Endothelial cell of umbilical vein (primary cell): ENCODE measurements around the gene PNMA1. TPM values are rescaled to one million over a fixed set of nuclear protein-coding genes. Genes with fewer than 3 reads are reported as not detected.

Experiments
- BruUV-seq: library from RNA; stranded (reverse); fragments of 400-500 nt; replicated peaks from 2 replicates; lab custom pipeline; 2021; lab: Mats Ljungman, UMichigan
- CTCF ChIA-PET: fragments of 300-600, 350-600 bp; sonication (Branson Sonifier 250); formaldehyde crosslinking; loops from one replicate; lab custom pipeline; 2021; ENCODE audit warnings: antibody characterized with exemption, inconsistent platforms; lab: Charles Lee
- POLR2A ChIA-PET: fragments of 300-600, 350-600 bp; sonication (Branson Sonifier 250); formaldehyde crosslinking; loops from one replicate; lab custom pipeline; 2021; ENCODE audit warnings: antibody characterized with exemption, inconsistent platforms; lab: Charles Lee
- DNase-seq: peaks from one replicate; pipeline ENCODE4 v3.0.0-alpha.2; 2011; ENCODE audit warnings: low read depth, low spot score
- FAIRE-seq: peaks from 2 replicates; lab custom pipeline; 2011; peaks lifted over from hg19 to GRCh38; lab: Jason Lieb, UNC
- H2AFZ ChIP-seq: 2 replicates; pipeline ENCODE4 v1.6.0; 2012; ENCODE audit warnings: low read depth, low read length, control low read depth, inconsistent platforms
- H3K27ac ChIP-seq: 2 replicates; pipeline ENCODE4 v1.5.1; 2011; ENCODE audit warnings: low read depth, mild to moderate bottlenecking, control low read depth, low read length, moderate library complexity; ENCODE audit not compliant: insufficient read depth
- H3K27me3 ChIP-seq, 2 experiments: 2 replicates each; pipeline versions ENCODE4 v1.6.0 to v1.6.1; 2011; ENCODE audit warnings: low read length in 2 of 2, mixed read lengths in 1 of 2; ENCODE audit not compliant: control insufficient read depth in 2 of 2, insufficient read depth in 2 of 2
- H3K36me3 ChIP-seq, 2 experiments: 2 replicates in 1 of 2; 3 replicates in 1 of 2; pipeline ENCODE4 v1.5.1; 2011; ENCODE audit warnings: low read length in 2 of 2, mild to moderate bottlenecking in 1 of 2, moderate library complexity in 1 of 2; ENCODE audit not compliant: control insufficient read depth in 2 of 2, insufficient read depth in 2 of 2; ENCODE audit errors: extremely low read depth in 1 of 2
- H3K4me1 ChIP-seq: 3 replicates; pipeline ENCODE4 v1.5.1; 2011; ENCODE audit warnings: mild to moderate bottlenecking, low read length; ENCODE audit not compliant: control insufficient read depth, insufficient read depth; ENCODE audit errors: extremely low read depth
- H3K4me2 ChIP-seq: 2 replicates; pipeline ENCODE4 v1.6.1; 2011; ENCODE audit warnings: low read length, control low read depth, mixed read lengths; ENCODE audit not compliant: insufficient read depth
- H3K4me3 ChIP-seq, 3 experiments: fragments of 200-600 bp in 1 of 3; sonication (generic), shearing (Covaris generic) in 1 of 3; replicated peaks in 1 of 3; 2 replicates each; pipeline ENCODE4 v1.5.1; 2011 to 2016; ENCODE audit warnings: control low read depth in 3 of 3, low read length in 3 of 3, mild to moderate bottlenecking in 2 of 3, inconsistent platforms in 1 of 3, low read depth in 1 of 3, moderate library complexity in 1 of 3; ENCODE audit not compliant: insufficient read depth in 1 of 3
- H3K79me2 ChIP-seq: 2 replicates; pipeline ENCODE4 v1.6.0; 2012; ENCODE audit warnings: low read length, inconsistent platforms; ENCODE audit not compliant: control insufficient read depth, insufficient read depth
- H3K9ac ChIP-seq: replicated peaks from 2 replicates; pipeline ENCODE3; 2011; ENCODE audit warnings: low read length, control low read depth; ENCODE audit not compliant: insufficient read depth; ENCODE audit errors: extremely low read depth
- H3K9me1 ChIP-seq: replicated peaks from 3 replicates; pipeline ENCODE4 v1.6.0; 2011; ENCODE audit warnings: mild to moderate bottlenecking, low read length; ENCODE audit not compliant: control insufficient read depth, insufficient read depth; ENCODE audit errors: extremely low read depth
- H3K9me3 ChIP-seq: replicated peaks from 2 replicates; pipeline ENCODE4 v1.5.1; 2012; ENCODE audit warnings: low read length, inconsistent platforms; ENCODE audit not compliant: control insufficient read depth, insufficient read depth
- H4K20me1 ChIP-seq: replicated peaks from 2 replicates; pipeline ENCODE3; 2011; ENCODE audit warnings: mild to moderate bottlenecking, low read length; ENCODE audit not compliant: control insufficient read depth, insufficient read depth; ENCODE audit errors: extremely low read depth
- CTCF ChIP-seq, 2 donors: IDR thresholded peaks; 1 replicate in 1 of 2; 2 replicates in 1 of 2; pipeline ENCODE4 v1.5.1; 2011; ENCODE audit warnings: low read length in 2 of 2, mild to moderate bottlenecking in 2 of 2, moderate library complexity in 2 of 2, control low read depth in 1 of 2, inconsistent platforms in 1 of 2, low read depth in 1 of 2; ENCODE audit not compliant: insufficient read depth in 1 of 2; ENCODE audit errors: extremely low read depth in 1 of 2
- EZH2 ChIP-seq: IDR thresholded peaks from 2 replicates; pipeline ENCODE4 v1.6.1; 2012; ENCODE audit warnings: borderline replicate concordance, low read depth, mild to moderate bottlenecking, moderate library complexity, low read length, inconsistent platforms; ENCODE audit not compliant: severe bottlenecking
- FOS ChIP-seq: IDR thresholded peaks from 2 replicates; pipeline ENCODE4 v1.6.1; 2011; ENCODE audit warnings: mild to moderate bottlenecking, low read length, moderate library complexity, borderline replicate concordance; ENCODE audit not compliant: insufficient read depth
- GATA2 ChIP-seq: IDR thresholded peaks from 2 replicates; pipeline ENCODE4 v1.7.0; 2011; ENCODE audit warnings: low read depth, mild to moderate bottlenecking, moderate library complexity, mixed read lengths, low read length; ENCODE audit not compliant: insufficient read length, insufficient read depth
- JUN ChIP-seq: IDR thresholded peaks from 2 replicates; pipeline ENCODE4 v1.6.1; 2011; ENCODE audit warnings: borderline replicate concordance, low read depth; ENCODE audit not compliant: insufficient read length, insufficient read depth
- MYC ChIP-seq: IDR thresholded peaks from one replicate; pipeline ENCODE4 v1.6.1; 2011; ENCODE audit warnings: mild to moderate bottlenecking, low read depth, low read length
- POLR2A ChIP-seq: IDR thresholded peaks from 2 replicates; pipeline ENCODE4 v1.6.1; 2012; ENCODE audit warnings: low read depth, mild to moderate bottlenecking, control low read depth, low read length
- POLR2AphosphoS5 ChIP-seq: IDR thresholded peaks from 2 replicates; pipeline ENCODE4 v1.6.1; 2012; ENCODE audit warnings: low read depth, mild to moderate bottlenecking, control low read depth, low read length, moderate library complexity; ENCODE audit not compliant: insufficient read depth
- dilution Hi-C: fragments of 300-500 bp; cut with MboI; formaldehyde crosslinking; loops from one replicate; pipeline ENCODE4 v1.15.0; 2019; ENCODE audit warnings: low sequenced_read_pairs; ENCODE audit not compliant: extremely low pct_ligation_motif_present
- intact Hi-C: fragments of 100-400 bp; cut with micrococcal nuclease; formaldehyde crosslinking; loops from one replicate; pipeline ENCODE4 v1.10.0; 2022
- polyA plus RNA-seq, 4 experiments: library from polyadenylated mRNA; depleted of rRNA in 3 of 4; stranded (reverse) in 3 of 4; unstranded in 1 of 4; fragments of >200 nt; gene quantifications; 2 replicates each; pipeline versions ENCODE4 v1.2.1 to v1.2.3, GENCODE V29; 2011 to 2012; ENCODE audit warnings: missing spikeins in 1 of 4
- total RNA-seq: library from RNA; stranded (reverse); gene quantifications from 2 replicates; pipeline ENCODE4 v1.2.3, GENCODE V29; 2021
- TF ChIP-seq, protein P1 (sequence below): IDR thresholded peaks from 2 replicates; pipeline ENCODE4 v1.6.1; 2011; ENCODE audit not compliant: insufficient read depth, insufficient read length

PNMA1 gene
- total and polyA plus RNA-seq, 2 donors (not counting 3 experiments of a cell fraction or from before 2014, with no cell fraction given), result 29.8 to 82.6 TPM

DNA sequence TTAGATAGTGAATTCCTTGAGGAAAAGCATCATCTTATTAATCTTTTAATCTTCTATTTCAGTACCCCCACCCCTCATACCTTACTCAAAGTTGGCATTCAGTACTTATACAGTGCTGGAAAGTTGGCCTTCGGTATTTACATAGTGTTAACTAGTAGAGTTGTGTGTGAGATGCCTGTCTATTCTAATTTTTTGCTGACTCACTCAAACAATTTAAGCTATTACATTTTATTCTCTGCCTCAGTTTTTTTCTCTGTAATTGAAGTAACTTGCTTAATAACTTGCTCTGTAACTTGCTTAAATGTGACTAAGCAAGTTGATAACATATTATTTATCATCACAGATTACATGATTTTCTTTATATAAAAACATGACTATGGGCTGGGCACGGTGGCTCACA, 49.1 kb downstream of the PNMA1 start:
- POLR2A ChIA-PET, result no interaction called here
- FAIRE-seq, result no peak
- no peak for DNase-seq
- Histone ChIP-seq H3K36me3 (peaks cover 0 to 3% of the 10 kb centered on the region in 2 experiments), H3K9me3 (no peaks in the 10 kb centered on the region), H2AFZ (no peak overlapping the region), H3K4me3 (no peak overlapping the region), H3K4me1 (peaks cover 6% of the 10 kb centered on the region), H3K4me2 (no peak overlapping the region), H3K9ac (no peak overlapping the region), H3K27me3 (no peaks in the 10 kb centered on the region), H3K27ac (no peak overlapping the region), H3K79me2 (no peaks in the 10 kb centered on the region), H3K9me1 (no peaks in the 10 kb centered on the region), H4K20me1 (no peaks in the 10 kb centered on the region)
- dilution Hi-C loops (no loop called here), intact Hi-C loops (no loop called here)
- no TSS peak for BruUV-seq
- CTCF ChIA-PET, result interaction anchor here (1.2 kb wide), 1 partner anchor 11 kb away, joined by 4 read pairs; no protein-coding TSS in a partner anchor
- TF ChIP-seq EZH2 (no peak), POLR2AphosphoS5 (no peak), FOS (no peak), JUN (no peak), GATA2 (no peak), POLR2A (no peak), CTCF (IDR thresholded peaks at IDR 0.05; ENCODE audit: extremely low read depth in 1 of 2, insufficient read depth in 1 of 2, low read depth in 1 of 2, low read length in 2 of 2) (no peak), MYC (no peak)
- TF ChIP-seq, protein P1, sequence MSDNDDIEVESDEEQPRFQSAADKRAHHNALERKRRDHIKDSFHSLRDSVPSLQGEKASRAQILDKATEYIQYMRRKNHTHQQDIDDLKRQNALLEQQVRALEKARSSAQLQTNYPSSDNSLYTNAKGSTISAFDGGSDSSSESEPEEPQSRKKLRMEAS, result no peak
